ENCODE data around the gene THAP4. TPM values are rescaled to one million over a fixed set of nuclear protein-coding genes. Genes with fewer than 3 reads are reported as not detected.

The THAP4 gene
- total and polyA plus RNA-seq, 2 experiments from 2014 or later: 62.9 to 80.4 TPM

DNA sequence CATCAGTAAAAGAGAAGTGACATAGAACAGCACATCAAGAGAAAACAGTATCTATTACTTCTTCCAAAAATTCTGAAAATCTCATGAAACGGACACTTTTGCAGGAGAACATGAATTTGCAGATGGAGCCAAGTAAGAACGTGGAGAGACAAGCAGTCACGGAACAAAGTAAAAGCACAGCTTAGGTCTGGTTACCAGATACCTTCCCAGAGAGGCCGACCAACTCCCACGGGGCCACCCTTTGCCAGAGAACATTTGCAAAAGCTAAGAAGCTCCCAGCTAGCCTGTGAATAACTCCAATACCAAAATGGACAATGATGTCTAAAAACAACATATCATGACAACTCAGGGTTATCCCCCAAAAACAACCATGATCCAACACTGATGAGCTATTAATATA lies 38.9 kb downstream of the THAP4 start:
- DNase-seq (ENCODE audit: low spot score) (no peak), ATAC-seq (no peak)
- peaks cover 5% of the 10 kb centered on the region for H3K27me3 Mint-ChIP-seq (ENCODE audit: insufficient read depth, low read depth, poor library complexity)
- Histone ChIP-seq H3K9me2 (ENCODE audit: insufficient read depth) (no peaks in the 10 kb centered on the region), H3K27me3 (ENCODE audit: insufficient read depth) (no peaks in the 10 kb centered on the region), H3F3A (replicated peaks; ENCODE audit: low read depth) (no peaks in the 10 kb centered on the region), H3K4me3 (no peak overlapping the region), H3K79me2 (replicated peaks; ENCODE audit: insufficient read depth) (0 out of 2 replicates have a peak, but pooled peaks cover 3% of the 10 kb centered on the region), H3K27ac (ENCODE audit: low read depth) (no peak overlapping the region), H2AFZ (no peak overlapping the region), H3K36me3 (ENCODE audit: insufficient read depth) (peaks cover 7% of the 10 kb centered on the region), H3K4me1 (ENCODE audit: insufficient read depth) (no peaks in the 10 kb centered on the region), H3K4me2 (no peak overlapping the region), H4K20me1 (replicated peaks; ENCODE audit: insufficient read depth) (no peaks in the 10 kb centered on the region; the same call in 1 of the 2 replicates)
- TF ChIP-seq NANOG (IDR thresholded peaks at IDR 0.05; ENCODE audit: borderline replicate concordance) (no peak), EZH2 (IDR thresholded peaks at IDR 0.05; ENCODE audit: low read depth, unreplicated experiment) (no peak), CREB1 (CRISPR knock-in tag; IDR thresholded peaks at IDR 0.05; ENCODE audit: low read depth) (no peak)
- H3K4me3 Mint-ChIP-seq: no peak overlapping the region
- H3K36me3 Mint-ChIP-seq (ENCODE audit: low read depth): peaks cover 38% of the 10 kb centered on the region
- no peaks in the 10 kb centered on the region for H3K9me3 Mint-ChIP-seq
- H3K27ac Mint-ChIP-seq: no peak overlapping the region
- H3K4me1 Mint-ChIP-seq: no peaks in the 10 kb centered on the region

DNA sequence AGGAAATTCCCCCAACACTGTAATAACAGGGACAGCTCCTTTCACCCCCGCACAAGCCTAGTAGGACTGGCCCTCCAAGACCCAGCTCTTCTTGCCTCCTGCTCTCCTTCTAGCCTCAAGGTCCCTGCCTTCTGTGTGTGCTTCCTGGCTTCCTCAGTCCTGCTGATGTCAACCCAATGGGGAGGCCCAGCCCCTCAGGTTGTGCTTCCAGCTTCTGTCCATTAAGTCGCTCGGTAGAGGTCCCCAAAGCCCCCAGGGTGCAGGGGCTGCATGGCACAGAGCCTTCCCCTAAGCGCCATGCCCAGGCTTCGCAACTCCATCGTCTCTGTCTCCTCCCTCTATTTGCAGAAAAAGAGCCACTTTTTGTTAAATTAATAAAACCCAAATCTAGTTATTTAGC lies 39.4 kb downstream of the THAP4 start:
- no peaks in the 10 kb centered on the region for H3K9me3 Mint-ChIP-seq
- no peaks in the 10 kb centered on the region for H3K4me1 Mint-ChIP-seq
- no peaks in the 10 kb centered on the region for H3F3A ChIP-seq (replicated peaks; ENCODE audit: low read depth)
- H3K27ac Mint-ChIP-seq: 0 out of 2 replicates have a peak overlapping the region, but pooled peaks have one; percentile 45
- H3K79me2 ChIP-seq (replicated peaks; ENCODE audit: insufficient read depth): 0 out of 2 replicates have a peak, but pooled peaks cover 3% of the 10 kb centered on the region
- no peak overlapping the region for H3K4me3 Mint-ChIP-seq
- no peaks in the 10 kb centered on the region for H3K27me3 ChIP-seq (ENCODE audit: insufficient read depth)
- H3K4me2 ChIP-seq: no peak overlapping the region
- H3K4me3 ChIP-seq: no peak overlapping the region
- no peaks in the 10 kb centered on the region for H3K4me1 ChIP-seq (ENCODE audit: insufficient read depth)
- peaks cover 5% of the 10 kb centered on the region for H3K27me3 Mint-ChIP-seq (ENCODE audit: insufficient read depth, low read depth, poor library complexity)
- H3K9me2 ChIP-seq (ENCODE audit: insufficient read depth): no peaks in the 10 kb centered on the region
- H4K20me1 ChIP-seq (replicated peaks; ENCODE audit: insufficient read depth): peaks cover 2% of the 10 kb centered on the region; the same call in 1 of the 2 replicates
- H2AFZ ChIP-seq: no peak overlapping the region
- H3K36me3 ChIP-seq (ENCODE audit: insufficient read depth): peaks cover 7% of the 10 kb centered on the region
- DNase-seq (ENCODE audit: low spot score): no peak
- H3K27ac ChIP-seq (ENCODE audit: low read depth): 0 out of 2 replicates have a peak overlapping the region, but pooled peaks have one; percentile 26
- ATAC-seq: no peak
- H3K36me3 Mint-ChIP-seq (ENCODE audit: low read depth): peaks cover 38% of the 10 kb centered on the region
- TF ChIP-seq ZNF331 (CRISPR knock-in tag; IDR thresholded peaks at IDR 0.05; ENCODE audit: low read depth) (no peak), ZNF114 (CRISPR knock-in tag; IDR thresholded peaks at IDR 0.05) (no peak), EZH2 (IDR thresholded peaks at IDR 0.05; ENCODE audit: low read depth, unreplicated experiment) (no peak), POLR2AphosphoS5 (IDR thresholded peaks at IDR 0.05; ENCODE audit: low read depth) (no peak), CREB1 (CRISPR knock-in tag; IDR thresholded peaks at IDR 0.05; ENCODE audit: low read depth) (no peak), EZH2phosphoT487 (IDR thresholded peaks at IDR 0.05; ENCODE audit: unreplicated experiment) (no peak), STAT1 (IDR thresholded peaks at IDR 0.05; ENCODE audit: unreplicated experiment) (no peak), JUNB (IDR thresholded peaks at IDR 0.05; ENCODE audit: unreplicated experiment) (no peak)
- TF ChIP-seq, protein P1, sequence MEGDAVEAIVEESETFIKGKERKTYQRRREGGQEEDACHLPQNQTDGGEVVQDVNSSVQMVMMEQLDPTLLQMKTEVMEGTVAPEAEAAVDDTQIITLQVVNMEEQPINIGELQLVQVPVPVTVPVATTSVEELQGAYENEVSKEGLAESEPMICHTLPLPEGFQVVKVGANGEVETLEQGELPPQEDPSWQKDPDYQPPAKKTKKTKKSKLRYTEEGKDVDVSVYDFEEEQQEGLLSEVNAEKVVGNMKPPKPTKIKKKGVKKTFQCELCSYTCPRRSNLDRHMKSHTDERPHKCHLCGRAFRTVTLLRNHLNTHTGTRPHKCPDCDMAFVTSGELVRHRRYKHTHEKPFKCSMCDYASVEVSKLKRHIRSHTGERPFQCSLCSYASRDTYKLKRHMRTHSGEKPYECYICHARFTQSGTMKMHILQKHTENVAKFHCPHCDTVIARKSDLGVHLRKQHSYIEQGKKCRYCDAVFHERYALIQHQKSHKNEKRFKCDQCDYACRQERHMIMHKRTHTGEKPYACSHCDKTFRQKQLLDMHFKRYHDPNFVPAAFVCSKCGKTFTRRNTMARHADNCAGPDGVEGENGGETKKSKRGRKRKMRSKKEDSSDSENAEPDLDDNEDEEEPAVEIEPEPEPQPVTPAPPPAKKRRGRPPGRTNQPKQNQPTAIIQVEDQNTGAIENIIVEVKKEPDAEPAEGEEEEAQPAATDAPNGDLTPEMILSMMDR (conservative IDR thresholded peaks at IDR 0.05; ENCODE audit: low read depth in 2 of 2): no peak
- TF ChIP-seq, protein P2, sequence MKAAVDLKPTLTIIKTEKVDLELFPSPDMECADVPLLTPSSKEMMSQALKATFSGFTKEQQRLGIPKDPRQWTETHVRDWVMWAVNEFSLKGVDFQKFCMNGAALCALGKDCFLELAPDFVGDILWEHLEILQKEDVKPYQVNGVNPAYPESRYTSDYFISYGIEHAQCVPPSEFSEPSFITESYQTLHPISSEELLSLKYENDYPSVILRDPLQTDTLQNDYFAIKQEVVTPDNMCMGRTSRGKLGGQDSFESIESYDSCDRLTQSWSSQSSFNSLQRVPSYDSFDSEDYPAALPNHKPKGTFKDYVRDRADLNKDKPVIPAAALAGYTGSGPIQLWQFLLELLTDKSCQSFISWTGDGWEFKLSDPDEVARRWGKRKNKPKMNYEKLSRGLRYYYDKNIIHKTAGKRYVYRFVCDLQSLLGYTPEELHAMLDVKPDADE (IDR thresholded peaks at IDR 0.05): no peak
- TF ChIP-seq, protein P3, sequence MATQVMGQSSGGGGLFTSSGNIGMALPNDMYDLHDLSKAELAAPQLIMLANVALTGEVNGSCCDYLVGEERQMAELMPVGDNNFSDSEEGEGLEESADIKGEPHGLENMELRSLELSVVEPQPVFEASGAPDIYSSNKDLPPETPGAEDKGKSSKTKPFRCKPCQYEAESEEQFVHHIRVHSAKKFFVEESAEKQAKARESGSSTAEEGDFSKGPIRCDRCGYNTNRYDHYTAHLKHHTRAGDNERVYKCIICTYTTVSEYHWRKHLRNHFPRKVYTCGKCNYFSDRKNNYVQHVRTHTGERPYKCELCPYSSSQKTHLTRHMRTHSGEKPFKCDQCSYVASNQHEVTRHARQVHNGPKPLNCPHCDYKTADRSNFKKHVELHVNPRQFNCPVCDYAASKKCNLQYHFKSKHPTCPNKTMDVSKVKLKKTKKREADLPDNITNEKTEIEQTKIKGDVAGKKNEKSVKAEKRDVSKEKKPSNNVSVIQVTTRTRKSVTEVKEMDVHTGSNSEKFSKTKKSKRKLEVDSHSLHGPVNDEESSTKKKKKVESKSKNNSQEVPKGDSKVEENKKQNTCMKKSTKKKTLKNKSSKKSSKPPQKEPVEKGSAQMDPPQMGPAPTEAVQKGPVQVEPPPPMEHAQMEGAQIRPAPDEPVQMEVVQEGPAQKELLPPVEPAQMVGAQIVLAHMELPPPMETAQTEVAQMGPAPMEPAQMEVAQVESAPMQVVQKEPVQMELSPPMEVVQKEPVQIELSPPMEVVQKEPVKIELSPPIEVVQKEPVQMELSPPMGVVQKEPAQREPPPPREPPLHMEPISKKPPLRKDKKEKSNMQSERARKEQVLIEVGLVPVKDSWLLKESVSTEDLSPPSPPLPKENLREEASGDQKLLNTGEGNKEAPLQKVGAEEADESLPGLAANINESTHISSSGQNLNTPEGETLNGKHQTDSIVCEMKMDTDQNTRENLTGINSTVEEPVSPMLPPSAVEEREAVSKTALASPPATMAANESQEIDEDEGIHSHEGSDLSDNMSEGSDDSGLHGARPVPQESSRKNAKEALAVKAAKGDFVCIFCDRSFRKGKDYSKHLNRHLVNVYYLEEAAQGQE (IDR thresholded peaks at IDR 0.05; ENCODE audit: unreplicated experiment): no peak
